Measurements from ENCODE around the gene P2RY2.
"Not testable (repeated sequence)": the region's sequence is repeated elsewhere in the genome, so short reads cannot be mapped to it uniquely, and the experiment has no call there.

Gene P2RY2

DNA sequence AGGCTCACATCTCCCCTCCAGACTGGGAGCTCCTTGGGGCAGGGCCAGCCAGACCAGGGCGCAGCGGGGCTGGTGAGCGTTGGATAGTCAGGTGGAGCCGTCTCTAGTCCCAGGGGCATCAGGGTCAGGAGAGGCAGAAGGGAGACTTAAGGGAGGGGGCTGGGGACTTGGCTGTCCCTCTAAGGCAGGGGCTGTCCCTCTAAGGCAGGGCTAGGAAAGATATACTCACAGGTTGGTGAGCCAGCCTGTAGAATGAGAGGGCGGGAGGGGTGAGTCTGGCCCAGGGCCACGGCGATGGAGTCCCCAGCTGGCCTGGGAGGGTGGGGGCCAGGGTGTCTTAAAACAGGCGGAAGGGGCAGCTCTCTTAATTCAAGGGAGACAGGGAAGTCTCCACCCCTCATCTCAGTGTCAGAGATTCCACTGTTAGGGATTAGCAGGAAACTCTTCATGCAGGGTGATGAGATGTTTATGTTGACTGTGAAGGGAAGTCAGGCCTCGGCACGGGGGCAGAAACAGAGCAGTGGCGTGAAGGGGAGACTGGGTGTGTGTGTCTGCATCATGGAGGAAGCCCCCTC is 11.3 kb downstream of the P2RY2 start:
- DNase-seq: no peak

DNA sequence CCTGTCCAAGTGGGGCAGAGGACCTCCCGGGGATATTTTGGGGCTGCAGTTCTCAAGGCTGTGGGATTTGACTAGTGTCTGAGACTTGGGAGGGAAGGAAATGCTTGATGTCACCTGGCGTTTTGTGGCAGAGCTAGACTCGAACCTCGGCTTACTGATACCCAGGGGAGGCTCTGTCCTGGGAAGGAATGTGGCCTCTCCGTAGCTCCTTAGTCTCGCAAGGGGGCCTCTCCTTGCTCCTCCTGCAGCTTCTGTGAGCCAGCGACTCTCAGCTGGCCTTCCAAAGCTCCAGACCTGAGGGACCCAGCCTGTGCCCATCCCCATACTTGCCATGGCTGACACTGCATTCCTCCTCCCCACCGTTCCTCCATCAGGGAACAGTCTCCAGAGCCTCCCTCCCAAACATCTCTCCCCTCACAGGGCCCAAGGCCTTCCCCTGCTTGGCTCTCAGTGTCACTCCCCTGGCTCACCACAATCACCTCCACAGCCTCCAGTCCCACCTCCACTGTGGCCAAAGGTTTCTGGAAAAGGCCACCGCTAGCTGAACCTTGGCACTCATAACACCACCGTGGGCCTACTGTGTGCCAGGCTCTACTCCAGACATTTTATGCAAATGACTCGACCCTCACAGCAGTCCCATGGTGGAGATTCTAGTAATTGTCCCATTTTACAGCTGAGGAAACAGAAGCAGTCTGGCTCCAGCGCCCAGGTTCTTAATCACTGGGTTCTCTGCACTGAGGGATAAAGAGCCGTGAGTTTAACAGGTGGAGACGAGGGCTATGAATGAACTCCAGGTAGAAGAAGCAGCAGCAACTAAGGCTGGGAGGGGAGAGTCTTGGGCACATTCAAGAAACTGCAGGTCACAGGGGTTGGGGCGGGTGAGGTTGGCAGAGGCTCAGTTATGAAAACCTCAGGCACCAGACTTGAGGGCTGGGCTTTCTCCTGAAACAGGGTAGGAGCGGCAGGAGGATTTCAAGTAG is 12.1 kb downstream of the P2RY2 start:
- no peak for DNase-seq

DNA sequence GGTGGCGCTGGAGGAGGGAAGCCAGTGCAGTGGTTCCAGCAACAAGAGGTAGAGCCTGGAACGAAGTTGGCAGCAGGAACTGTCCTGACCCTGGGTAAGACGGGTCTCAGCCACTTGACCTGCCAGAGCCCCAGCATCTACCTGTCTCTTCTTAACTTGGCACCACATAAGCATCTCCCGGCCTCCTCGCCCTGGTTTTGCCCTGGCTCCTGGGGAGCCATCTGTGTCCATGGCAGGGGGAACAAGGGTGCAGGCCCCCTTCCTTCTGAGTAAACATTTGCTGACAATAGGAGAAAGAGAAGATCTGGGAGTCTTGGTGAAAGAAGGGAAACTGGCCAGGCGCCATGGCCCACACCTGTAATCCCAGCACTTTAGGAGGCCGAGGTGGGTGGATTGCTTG is 12.8 kb downstream of the P2RY2 start:
- DNase-seq: no peak

DNA sequence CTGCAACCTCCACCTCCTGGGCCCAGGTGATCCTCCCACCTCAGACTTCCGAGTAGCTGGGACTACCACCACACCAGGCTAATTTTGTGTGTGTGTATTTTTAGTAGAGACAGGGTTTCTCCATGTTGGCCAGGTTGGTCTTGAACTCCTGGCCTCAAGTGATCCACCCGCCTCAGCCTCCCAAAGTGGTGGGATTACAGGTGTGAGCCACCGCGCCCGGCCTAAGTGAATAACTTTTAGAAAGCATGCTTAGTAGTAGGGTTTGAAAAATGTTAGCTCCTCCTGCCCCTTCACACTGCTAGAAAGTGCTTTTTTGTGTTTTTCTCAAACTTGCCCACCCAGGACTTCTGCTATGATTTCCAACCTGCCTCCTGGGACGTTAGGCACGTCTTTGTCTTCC is 14.4 kb downstream of the P2RY2 start:
- not testable (repeated sequence) for DNase-seq

DNA sequence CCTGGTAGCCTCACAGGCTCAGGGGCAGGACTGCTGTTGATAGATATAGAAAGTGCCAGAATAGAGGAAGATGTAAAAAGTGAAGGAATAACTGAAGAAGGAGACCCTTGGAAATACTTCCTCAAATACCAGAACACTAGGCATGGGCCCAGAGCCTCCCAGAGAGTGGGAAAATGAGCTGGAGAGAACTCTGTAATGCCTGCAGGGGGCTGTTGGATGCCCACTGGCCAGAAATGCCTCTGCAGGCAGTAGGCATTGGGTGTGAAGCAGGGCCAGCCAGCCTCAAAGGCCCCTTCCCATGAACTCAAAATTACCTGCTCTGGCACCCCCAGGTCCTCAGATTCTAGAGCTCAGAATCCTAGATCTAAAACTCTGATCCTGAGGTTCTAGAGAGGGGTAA is 15.1 kb downstream of the P2RY2 start:
- no peak for DNase-seq

DNA sequence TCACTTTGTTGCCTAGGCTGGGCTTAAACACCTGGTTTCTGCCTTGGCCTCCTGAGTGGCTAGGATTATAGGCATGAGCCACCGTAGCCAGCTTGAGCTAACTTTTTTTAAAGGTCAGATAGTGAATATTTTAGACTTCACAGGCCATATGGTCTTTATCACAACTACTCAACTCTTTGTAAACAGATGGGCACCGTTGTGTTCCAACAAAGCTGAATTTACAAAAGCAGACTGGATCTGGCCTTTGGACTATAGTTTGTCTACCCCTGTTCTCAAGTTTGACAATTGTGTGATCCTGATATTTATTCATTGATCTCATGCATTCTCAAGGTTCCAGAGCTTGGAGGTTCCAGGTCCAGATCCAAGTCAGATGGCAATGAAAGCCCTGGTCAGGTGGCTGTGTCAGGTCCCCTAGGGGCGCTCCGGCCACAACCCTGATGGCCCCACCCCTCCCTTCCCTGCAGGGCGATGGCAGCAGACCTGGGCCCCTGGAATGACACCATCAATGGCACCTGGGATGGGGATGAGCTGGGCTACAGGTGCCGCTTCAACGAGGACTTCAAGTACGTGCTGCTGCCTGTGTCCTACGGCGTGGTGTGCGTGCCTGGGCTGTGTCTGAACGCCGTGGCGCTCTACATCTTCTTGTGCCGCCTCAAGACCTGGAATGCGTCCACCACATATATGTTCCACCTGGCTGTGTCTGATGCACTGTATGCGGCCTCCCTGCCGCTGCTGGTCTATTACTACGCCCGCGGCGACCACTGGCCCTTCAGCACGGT is 15.8 kb downstream of the P2RY2 start:
- no peak for DNase-seq

DNA sequence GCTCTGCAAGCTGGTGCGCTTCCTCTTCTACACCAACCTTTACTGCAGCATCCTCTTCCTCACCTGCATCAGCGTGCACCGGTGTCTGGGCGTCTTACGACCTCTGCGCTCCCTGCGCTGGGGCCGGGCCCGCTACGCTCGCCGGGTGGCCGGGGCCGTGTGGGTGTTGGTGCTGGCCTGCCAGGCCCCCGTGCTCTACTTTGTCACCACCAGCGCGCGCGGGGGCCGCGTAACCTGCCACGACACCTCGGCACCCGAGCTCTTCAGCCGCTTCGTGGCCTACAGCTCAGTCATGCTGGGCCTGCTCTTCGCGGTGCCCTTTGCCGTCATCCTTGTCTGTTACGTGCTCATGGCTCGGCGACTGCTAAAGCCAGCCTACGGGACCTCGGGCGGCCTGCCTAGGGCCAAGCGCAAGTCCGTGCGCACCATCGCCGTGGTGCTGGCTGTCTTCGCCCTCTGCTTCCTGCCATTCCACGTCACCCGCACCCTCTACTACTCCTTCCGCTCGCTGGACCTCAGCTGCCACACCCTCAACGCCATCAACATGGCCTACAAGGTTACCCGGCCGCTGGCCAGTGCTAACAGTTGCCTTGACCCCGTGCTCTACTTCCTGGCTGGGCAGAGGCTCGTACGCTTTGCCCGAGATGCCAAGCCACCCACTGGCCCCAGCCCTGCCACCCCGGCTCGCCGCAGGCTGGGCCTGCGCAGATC is 16.5 kb downstream of the P2RY2 start:
- no peak for DNase-seq

DNA sequence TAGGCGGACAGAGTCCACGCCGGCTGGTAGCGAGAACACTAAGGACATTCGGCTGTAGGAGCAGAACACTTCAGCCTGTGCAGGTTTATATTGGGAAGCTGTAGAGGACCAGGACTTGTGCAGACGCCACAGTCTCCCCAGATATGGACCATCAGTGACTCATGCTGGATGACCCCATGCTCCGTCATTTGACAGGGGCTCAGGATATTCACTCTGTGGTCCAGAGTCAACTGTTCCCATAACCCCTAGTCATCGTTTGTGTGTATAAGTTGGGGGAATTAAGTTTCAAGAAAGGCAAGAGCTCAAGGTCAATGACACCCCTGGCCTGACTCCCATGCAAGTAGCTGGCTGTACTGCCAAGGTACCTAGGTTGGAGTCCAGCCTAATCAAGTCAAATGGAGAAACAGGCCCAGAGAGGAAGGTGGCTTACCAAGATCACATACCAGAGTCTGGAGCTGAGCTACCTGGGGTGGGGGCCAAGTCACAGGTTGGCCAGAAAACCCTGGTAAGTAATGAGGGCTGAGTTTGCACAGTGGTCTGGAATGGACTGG is 17.2 kb downstream of the P2RY2 start:
- no peak for DNase-seq

DNA sequence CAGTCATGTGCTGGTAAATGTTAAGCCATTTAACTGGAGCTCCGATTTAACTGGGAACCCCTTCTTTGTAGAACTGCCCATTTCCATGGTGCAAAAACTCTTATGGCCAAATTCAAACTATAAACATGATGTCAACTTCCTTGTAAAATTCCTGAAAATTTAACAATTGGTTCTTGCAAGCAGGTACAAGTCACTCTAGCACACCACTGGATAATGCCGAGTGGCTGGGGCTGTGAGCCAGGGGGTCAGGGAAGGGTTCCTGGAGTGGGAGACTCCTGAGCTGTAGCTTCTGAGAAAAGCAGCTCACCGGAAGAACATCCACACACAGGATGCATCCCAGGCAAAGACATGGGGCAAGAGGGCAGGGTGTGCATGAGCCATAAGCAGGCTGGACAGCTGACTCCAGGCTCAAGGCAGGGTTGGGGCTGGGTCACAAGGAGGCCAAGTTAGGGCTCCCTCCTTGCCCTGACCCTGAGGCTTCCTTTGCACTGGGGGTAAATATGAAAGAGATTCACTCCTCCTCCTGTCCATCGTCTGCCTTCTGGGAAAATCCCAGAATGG is 18.2 kb downstream of the P2RY2 start:
- no peak for DNase-seq

DNA sequence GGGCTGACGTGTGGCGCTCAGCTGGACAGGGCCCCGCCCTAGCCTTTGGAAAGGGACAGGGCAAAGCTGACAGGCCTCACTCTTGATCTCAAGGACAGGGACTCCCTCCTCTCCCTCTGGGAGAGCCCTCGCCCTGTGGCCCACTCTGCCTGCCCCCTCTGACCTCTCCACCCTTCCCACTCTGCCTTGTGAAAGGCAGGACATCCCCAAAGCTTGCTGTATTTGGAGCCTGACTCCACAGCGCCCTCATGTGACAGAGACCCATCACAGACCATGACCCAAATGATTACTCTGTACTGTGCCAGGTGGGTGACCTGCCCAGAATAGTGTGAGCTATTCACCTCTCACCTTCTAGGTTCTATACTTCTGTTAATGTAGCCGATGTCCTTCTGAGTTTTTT is 18.8 kb downstream of the P2RY2 start:
- no peak for DNase-seq

DNA sequence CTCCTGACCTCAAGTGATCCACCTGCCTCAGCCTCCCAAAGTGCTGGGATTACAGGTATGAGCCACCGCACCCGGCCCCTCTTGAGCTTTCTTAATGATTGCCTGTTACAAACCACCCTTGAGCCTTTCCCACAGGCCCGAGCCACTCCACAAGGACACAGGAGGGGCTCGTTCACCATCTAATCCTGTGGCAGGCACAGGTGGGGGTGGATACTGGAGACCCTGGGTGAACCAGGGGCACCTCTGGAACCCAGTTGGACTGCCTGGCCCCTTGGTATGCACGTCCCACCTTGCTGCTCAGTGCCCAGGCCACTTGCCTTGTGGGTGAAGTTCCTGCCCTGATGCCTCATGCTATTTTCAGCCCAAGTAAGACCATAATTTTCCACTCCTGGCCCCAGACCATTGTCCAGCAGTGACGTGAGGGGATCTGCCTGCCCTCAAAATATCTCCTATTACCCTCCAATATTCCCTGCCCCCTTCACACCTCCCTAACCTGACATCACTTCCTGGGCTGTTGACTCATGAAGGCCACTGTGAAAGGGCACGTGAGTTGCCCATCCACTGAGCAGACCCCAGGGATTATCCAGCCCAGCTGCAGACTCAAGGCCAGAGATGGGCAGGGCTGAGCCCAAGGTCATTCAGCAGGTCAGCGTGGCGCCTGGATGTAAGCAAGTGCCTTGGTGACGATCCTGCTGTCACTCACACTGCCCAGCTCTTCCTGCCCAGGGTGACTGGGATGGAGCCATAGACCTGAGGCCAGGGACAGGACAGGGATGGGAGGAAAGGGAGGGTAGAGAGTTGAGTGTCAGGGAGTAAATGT is 19.6 kb downstream of the P2RY2 start:
- no peak for DNase-seq

DNA sequence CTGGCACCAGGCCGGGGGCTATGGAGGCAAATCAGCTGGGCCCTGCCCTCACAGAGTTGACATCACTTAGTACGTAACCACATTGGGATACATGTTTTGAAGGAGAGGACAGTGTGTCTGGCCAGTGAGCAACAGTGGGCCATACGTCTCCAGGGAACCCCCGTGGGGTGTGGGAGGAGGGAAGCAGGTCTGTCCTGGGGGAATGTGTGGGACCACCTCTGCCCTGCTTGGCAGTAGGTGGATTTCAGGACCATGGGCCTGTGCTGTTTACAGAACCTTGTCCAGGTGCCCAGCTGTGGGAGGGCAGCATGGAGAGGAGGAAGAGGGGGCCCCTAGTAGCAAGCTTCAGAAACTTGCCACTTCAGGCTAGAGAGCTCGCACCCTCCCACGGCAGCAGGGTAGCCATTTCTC is 21.0 kb downstream of the P2RY2 start:
- DNase-seq: no peak

DNA sequence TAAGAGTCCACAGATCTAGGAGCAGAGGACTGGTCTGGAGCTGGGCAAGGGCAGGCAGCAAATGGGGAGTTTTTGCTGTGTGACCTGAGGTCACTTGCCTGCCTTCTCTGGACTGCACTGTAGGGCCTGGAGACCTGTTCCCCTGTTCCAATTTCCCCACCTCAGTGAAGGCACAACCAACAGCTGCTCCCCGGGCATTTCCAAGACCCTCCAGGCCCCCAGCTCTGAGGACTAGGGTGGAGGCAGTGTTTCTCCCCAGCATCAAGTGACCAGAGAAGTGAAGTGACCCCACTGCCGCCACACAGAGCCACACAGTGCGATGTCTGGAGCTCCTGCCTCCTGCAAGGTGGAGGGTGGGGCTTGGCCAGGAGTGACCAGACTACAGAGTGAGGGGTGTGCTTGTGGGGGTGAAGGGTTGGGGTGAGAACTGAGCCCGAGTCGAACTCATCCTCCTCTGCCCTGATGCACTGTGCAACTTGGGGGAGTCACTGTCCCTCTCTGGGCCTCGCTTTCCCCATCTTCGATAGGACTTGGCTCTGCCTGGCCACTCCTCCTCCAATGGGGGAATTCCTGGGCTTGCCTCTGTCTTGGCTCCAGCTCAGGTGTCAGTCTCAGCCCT is 21.6 kb downstream of the P2RY2 start:
- no peak for DNase-seq

DNA sequence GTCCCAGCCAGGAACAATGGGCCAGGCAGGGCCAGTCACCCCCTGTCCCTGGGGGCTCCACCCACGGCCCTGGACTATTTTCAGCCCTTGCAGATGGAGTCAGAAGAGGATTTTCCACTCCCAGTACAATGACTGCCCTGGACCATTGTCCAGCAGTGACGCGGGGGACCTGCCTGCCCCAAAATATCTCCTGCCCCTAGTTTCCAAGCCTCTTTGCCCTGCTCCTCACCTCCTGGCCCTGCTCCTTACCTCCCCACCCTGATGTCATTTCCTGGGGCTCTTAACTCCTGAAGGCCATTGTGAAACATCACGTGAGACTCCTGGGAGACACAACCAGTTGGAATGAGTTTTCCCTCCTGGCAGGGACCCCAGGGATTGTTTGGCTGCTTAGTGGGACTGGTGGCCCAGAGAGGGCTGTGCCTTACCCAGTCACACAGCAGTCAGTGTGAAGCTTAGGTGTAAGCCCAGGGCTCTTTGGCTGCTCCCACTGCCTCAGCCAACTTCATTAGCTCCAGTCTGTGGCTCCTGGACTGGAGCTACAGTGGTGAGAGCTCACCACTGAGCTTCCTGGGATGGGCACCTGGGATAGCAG is 22.2 kb downstream of the P2RY2 start:
- DNase-seq: no peak

DNA sequence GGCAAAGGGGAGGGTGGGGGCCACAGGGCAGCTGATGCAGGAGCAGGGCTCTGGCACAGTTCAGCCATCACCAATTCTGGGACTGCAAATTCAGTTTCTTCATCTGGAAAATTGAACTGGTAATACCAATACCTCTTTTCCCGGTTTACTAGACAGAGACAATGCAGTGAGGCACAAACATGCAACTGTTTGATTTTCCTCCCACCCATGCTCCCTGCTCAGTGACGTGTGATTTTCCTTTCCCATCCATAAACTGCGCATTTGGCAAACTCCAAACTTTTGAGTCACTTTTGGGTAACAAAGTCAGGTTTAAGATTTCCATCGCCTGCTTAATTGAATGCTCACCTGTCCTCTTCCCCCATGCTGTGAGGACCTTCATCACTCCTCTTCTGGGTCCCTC is 23.2 kb downstream of the P2RY2 start:
- DNase-seq: no peak

DNA sequence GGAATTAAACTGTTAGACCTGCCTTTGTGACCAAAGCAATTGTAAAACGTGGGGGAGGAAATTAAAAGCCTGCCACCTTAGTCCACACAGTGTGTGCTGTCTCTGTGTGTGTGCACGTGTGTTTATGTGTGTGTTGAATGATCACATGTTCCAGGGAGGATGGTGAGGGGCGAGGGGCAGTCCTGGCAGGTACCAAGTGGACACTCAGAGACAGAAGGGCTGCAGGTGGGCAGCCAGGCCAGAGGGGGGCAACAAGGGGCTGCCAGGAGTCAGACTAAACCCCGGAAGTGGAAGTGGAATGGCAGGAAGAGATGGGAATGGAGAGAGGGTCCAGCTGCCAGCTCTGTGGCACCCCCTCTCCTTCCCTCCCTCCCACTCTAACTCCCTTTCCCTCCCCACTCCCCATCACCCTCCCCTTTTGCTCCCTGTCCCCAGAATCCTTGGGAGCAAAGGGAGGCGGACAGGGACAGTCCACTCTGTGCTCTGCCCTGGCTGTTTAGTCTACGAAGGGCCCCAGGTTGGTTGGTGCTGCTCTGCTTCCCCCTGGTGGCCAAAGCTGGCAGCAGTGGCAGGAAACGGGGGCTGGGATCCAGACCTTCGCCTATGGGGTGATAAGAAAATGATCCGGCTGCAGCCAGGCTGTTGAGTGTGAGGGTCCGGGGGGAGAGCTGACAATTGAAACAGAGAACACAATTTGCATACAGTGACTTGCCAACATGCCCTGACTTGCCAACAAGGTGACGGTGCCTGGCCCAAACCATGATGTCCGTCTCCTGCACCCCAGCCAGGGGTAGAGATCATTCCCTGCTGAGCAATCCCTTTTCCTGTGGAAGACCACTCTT is 24.4 kb downstream of the P2RY2 start:
- peak; percentile 74 for DNase-seq

DNA sequence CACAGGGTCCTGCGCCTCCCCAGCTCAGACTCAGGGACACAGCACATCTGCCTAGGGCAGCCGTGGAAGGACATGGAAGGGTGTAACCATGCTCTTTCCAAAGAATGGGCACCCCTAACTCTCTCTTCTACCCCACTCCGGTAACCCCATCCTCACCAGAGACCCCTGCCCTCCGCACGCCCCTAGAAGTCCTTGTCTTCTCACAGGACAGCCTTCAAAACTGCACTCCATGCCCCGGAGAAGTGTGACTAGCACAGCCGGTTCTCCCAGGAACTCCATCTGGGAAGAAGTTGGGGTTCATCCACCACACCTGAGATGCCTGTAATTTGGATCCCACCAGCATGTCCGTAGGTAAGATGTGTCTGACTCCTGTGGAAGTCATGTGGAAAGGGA is 25.0 kb downstream of the P2RY2 start:
- DNase-seq: no peak

DNA sequence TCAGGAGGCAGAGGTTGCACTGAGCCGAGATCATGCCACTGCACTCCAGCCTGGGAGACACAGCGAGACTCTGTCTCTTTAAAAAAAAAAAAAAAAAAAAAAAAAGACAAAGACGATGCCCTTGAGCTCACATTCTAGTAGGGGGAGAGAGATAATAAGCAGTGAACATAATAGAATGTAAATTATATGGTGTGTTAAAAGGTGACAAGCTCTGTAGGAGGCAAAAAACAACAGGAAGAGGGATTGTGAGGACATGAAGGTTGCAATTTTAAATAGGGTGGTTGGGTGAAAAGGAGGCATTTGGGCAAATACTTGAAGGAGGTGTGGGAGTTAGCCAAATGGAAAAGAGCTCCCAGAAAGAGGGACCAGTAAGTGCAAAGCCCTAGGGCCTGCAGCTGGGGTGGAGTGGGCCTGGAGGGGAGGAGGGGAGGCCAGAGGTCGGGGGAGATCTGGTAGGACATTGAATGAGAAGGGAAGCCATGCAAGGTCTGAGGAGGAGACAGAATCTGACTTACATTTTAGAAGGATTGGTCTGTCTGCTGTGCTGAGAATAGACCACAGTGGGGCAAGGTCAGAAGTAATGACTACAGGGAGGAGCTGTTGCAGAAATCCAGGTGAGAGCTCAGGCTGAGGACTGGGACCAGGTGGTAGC is 26.6 kb downstream of the P2RY2 start:
- no peak for DNase-seq

DNA sequence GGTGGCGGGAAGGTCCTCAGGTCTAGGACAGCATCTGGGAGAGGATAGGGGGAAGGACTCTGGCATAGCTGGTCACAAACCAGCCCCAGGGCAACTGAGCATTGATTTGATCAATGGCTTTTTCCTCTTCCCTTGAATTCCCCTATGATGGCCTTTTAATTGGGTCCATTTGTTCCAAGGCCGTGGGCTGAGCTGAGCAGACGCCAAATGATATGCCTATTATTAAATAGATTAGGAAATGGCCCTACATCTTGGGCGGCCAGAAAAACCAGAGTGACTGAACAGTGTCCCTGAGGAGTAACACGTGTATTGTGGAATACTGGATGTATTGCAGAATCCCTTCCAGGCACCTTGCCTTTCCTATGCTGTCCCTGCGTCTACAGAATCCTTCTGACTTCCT is 27.4 kb downstream of the P2RY2 start:
- DNase-seq: no peak

Data from NCI-H526 treated with DMSO at 0.1 percent for 48 hours (cell line).